Measurements from ENCODE around the gene MRPS14. TPM values are rescaled to one million over a fixed set of nuclear protein-coding genes. Genes with fewer than 3 reads are reported as not detected.

The MRPS14 gene
- total RNA-seq, 1 experiment from 2014 or later: 31.6 TPM

- H3K4me1 ChIP-seq: peaks cover 4% of the 10 kb centered on the region; the same call in 1 of the 2 replicates
- H3K36me3 ChIP-seq: peaks cover 11% of the 10 kb centered on the region
- H3K27ac ChIP-seq: peak overlapping the region; percentile 99
- H3K9me3 ChIP-seq (replicated peaks): no peaks in the 10 kb centered on the region
- peak overlapping the region; percentile 79 for H3K4me3 ChIP-seq
- no peaks in the 10 kb centered on the region for H3K27me3 ChIP-seq
- no peak for DNase-seq
These were observed 22.5 kb downstream of the MRPS14 start for GRCh38 chr1:175000697-175001187.

GRCh38 chr1:174999936-175000696 lies 23.1 kb downstream of the MRPS14 start, which contains the start of gene CACYBP:
Gene CACYBP (plus strand): TSS chr1:174999947. CDS start chr1:175000181, 234 bp downstream.
- Histone ChIP-seq H3K27ac (peak within 1 kb of the TSS; percentile 99), H3K9me3 (replicated peaks) (no peaks in the 10 kb centered on the region), H3K4me3 (peak within 1 kb of the TSS; percentile 79), H3K36me3 (peaks cover 4% of the 10 kb centered on the region), H3K4me1 (peaks cover 4% of the 10 kb centered on the region; the same call in 1 of the 2 replicates), H3K27me3 (no peaks in the 10 kb centered on the region)
- peak in 1 of 2 experiments; percentile 46 for DNase-seq

GRCh38 chr1:174999216-174999935 lies 23.8 kb downstream of the MRPS14 start:
- peaks cover 4% of the 10 kb centered on the region; the same call in 1 of the 2 replicates for H3K4me1 ChIP-seq
- no peaks in the 10 kb centered on the region for H3K36me3 ChIP-seq
- peak overlapping the region; percentile 99 for H3K27ac ChIP-seq
- peak; percentile 96 to 98 for DNase-seq
- peak overlapping the region; percentile 79 for H3K4me3 ChIP-seq
- H3K27me3 ChIP-seq: no peaks in the 10 kb centered on the region
- no peaks in the 10 kb centered on the region for H3K9me3 ChIP-seq (replicated peaks)

- Histone ChIP-seq H3K9me3 (replicated peaks) (no peaks in the 10 kb centered on the region), H3K36me3 (no peaks in the 10 kb centered on the region)
- peak; percentile 44 to 82 for DNase-seq
These were observed 24.5 kb downstream of the MRPS14 start for GRCh38 chr1:174998569-174999215.

GRCh38 chr1:174997041-174997440 lies 26.2 kb downstream of the MRPS14 start:
- Histone ChIP-seq H3K4me3 (no peak overlapping the region), H3K36me3 (no peaks in the 10 kb centered on the region), H3K9me3 (replicated peaks) (no peaks in the 10 kb centered on the region), H3K4me1 (no peaks in the 10 kb centered on the region), H3K27ac (no peak overlapping the region), H3K27me3 (no peaks in the 10 kb centered on the region)
- no peak for DNase-seq

More at GRCh38 chr1:174998569-174999215, 24.5 kb downstream of the MRPS14 start:
- peak overlapping the region; percentile 99 for H3K27ac ChIP-seq
- peak overlapping the region; percentile 79 for H3K4me3 ChIP-seq
- H3K27me3 ChIP-seq: no peaks in the 10 kb centered on the region
- H3K4me1 ChIP-seq: peaks cover 4% of the 10 kb centered on the region; the same call in 1 of the 2 replicates

GRCh38 chr1:174996476-174996875 lies 26.7 kb downstream of the MRPS14 start:
- H3K27ac ChIP-seq: no peak overlapping the region
- DNase-seq: no peak
- H3K4me3 ChIP-seq: no peak overlapping the region
- no peaks in the 10 kb centered on the region for H3K27me3 ChIP-seq
- H3K9me3 ChIP-seq (replicated peaks): no peaks in the 10 kb centered on the region
- no peaks in the 10 kb centered on the region for H3K36me3 ChIP-seq
- H3K4me1 ChIP-seq: no peaks in the 10 kb centered on the region

- H3K4me1 ChIP-seq: no peaks in the 10 kb centered on the region
- H3K36me3 ChIP-seq: no peaks in the 10 kb centered on the region
- H3K4me3 ChIP-seq: no peak overlapping the region
- H3K27ac ChIP-seq: no peak overlapping the region
- no peak for DNase-seq
- no peaks in the 10 kb centered on the region for H3K27me3 ChIP-seq
- no peaks in the 10 kb centered on the region for H3K9me3 ChIP-seq (replicated peaks)
These were observed 27.3 kb downstream of the MRPS14 start for GRCh38 chr1:174995916-174996315.

GRCh38 chr1:174995121-174995520 lies 28.1 kb downstream of the MRPS14 start:
- Histone ChIP-seq H3K36me3 (no peaks in the 10 kb centered on the region), H3K27ac (no peak overlapping the region), H3K4me1 (no peaks in the 10 kb centered on the region), H3K4me3 (no peak overlapping the region), H3K27me3 (no peaks in the 10 kb centered on the region), H3K9me3 (replicated peaks) (no peaks in the 10 kb centered on the region)
- DNase-seq: no peak

GRCh38 chr1:174991473-174991872 lies 31.8 kb downstream of the MRPS14 start:
- DNase-seq: no peak
- no peaks in the 10 kb centered on the region for H3K9me3 ChIP-seq (replicated peaks)
- H3K27me3 ChIP-seq: no peaks in the 10 kb centered on the region
- H3K27ac ChIP-seq: no peak overlapping the region
- no peaks in the 10 kb centered on the region for H3K4me1 ChIP-seq
- H3K4me3 ChIP-seq: no peak overlapping the region
- H3K36me3 ChIP-seq: no peaks in the 10 kb centered on the region

- H3K4me3 ChIP-seq: peak overlapping the region; percentile 15; the same call in 1 of the 2 replicates
- no peak overlapping the region for H3K27ac ChIP-seq
These were observed 32.7 kb downstream of the MRPS14 start for GRCh38 chr1:174990382-174990999.

GRCh38 chr1:174989536-174990220 lies 33.5 kb downstream of the MRPS14 start:
- Histone ChIP-seq H3K4me3 (no peak overlapping the region), H3K9me3 (replicated peaks) (no peaks in the 10 kb centered on the region), H3K4me1 (no peaks in the 10 kb centered on the region), H3K27ac (no peak overlapping the region), H3K27me3 (no peaks in the 10 kb centered on the region), H3K36me3 (no peaks in the 10 kb centered on the region)
- DNase-seq: no peak

More at GRCh38 chr1:174990382-174990999, 32.7 kb downstream of the MRPS14 start:
- H3K9me3 ChIP-seq (replicated peaks): no peaks in the 10 kb centered on the region
- H3K4me1 ChIP-seq: no peaks in the 10 kb centered on the region
- H3K36me3 ChIP-seq: no peaks in the 10 kb centered on the region
- H3K27me3 ChIP-seq: no peaks in the 10 kb centered on the region
- peak in 1 of 2 experiments; percentile 19 for DNase-seq

- no peak overlapping the region for H3K27ac ChIP-seq
These were observed 34.2 kb downstream of the MRPS14 start for GRCh38 chr1:174988986-174989385.

GRCh38 chr1:174988539-174988938 lies 34.7 kb downstream of the MRPS14 start:
- no peak overlapping the region for H3K4me3 ChIP-seq

More at GRCh38 chr1:174988986-174989385, 34.2 kb downstream of the MRPS14 start:
- no peaks in the 10 kb centered on the region for H3K27me3 ChIP-seq
- H3K9me3 ChIP-seq (replicated peaks): no peaks in the 10 kb centered on the region
- H3K36me3 ChIP-seq: no peaks in the 10 kb centered on the region
- no peak for DNase-seq
- H3K4me3 ChIP-seq: no peak overlapping the region
- no peaks in the 10 kb centered on the region for H3K4me1 ChIP-seq

GRCh38 chr1:174984952-174985351 lies 38.3 kb downstream of the MRPS14 start:
- Histone ChIP-seq H3K36me3 (no peaks in the 10 kb centered on the region), H3K4me3 (no peak overlapping the region), H3K9me3 (replicated peaks) (no peaks in the 10 kb centered on the region), H3K4me1 (no peaks in the 10 kb centered on the region), H3K27me3 (no peaks in the 10 kb centered on the region), H3K27ac (no peak overlapping the region)
- DNase-seq: no peak

More at GRCh38 chr1:174988539-174988938, 34.7 kb downstream of the MRPS14 start:
- Histone ChIP-seq H3K27ac (no peak overlapping the region), H3K4me1 (no peaks in the 10 kb centered on the region), H3K27me3 (no peaks in the 10 kb centered on the region), H3K36me3 (no peaks in the 10 kb centered on the region), H3K9me3 (replicated peaks) (no peaks in the 10 kb centered on the region)
- no peak for DNase-seq
